HCT116 (cell line): Measurements from ENCODE around the gene FAM219A. TPM values are rescaled to one million over a fixed set of nuclear protein-coding genes. Genes with fewer than 3 reads are reported as not detected.
"Not testable (repeated sequence)": the region's sequence is repeated elsewhere in the genome, so short reads cannot be mapped to it uniquely, and the experiment has no call there.

ENCODE experiments used
- ATAC-seq: fragments of 200-7000 bp; cut with Tn5 transposase; 2 replicates; pipeline ENCODE4 v1.9.1; 2020; ENCODE audit warnings: mild to moderate bottlenecking, moderate library complexity
- BruUV-seq: library from RNA; stranded (reverse); fragments of 400-500 nt; replicated peaks from 2 replicates; lab custom pipeline; 2021; lab: Mats Ljungman, UMichigan
- CTCF ChIA-PET: fragments of 300-600 bp; sonication (Branson Sonifier 250); formaldehyde crosslinking; loops from one replicate; lab custom pipeline; 2021; ENCODE audit warnings: antibody characterized with exemption; lab: Charles Lee
- POLR2A ChIA-PET: fragments of 300-600, 350-600 bp; sonication (Branson Sonifier 250); formaldehyde crosslinking; loops from one replicate; lab custom pipeline; 2021; ENCODE audit warnings: antibody characterized with exemption; lab: Charles Lee
- RAD21 ChIA-PET, 2 experiments: fragments of 300-600 bp; sonication (Branson Sonifier 250); formaldehyde crosslinking; loops; one replicate each; lab custom pipeline; 2023; ENCODE audit warnings: low total read pairs in 2 of 2; ENCODE audit not compliant: uncharacterized antibody in 2 of 2, unreplicated experiment in 2 of 2, low non-redundant PET in 1 of 2; lab: Charles Lee
- DNase-seq: peaks from one replicate; pipeline ENCODE4 v3.0.0-alpha.2; 2010; ENCODE audit warnings: low read depth, low spot score
- H2AFZ ChIP-seq: fragments of 200-600 bp; shearing (Covaris generic), sonication (generic); 2 replicates; pipeline ENCODE4 v1.6.1; 2017; ENCODE audit warnings: low read depth, mixed run types, mixed read lengths, antibody characterized with exemption, low read length; ENCODE audit not compliant: poor library complexity, severe bottlenecking
- H3K27ac ChIP-seq: 2 replicates; pipeline ENCODE4 v1.5.1; 2012; ENCODE audit warnings: low read depth, low read length
- H3K27me3 ChIP-seq: fragments of 200-600 bp; sonication (generic); 2 replicates; pipeline ENCODE4 v1.6.1; 2016; ENCODE audit warnings: mixed run types, low read length, mixed read lengths; ENCODE audit not compliant: insufficient read depth
- H3K36me3 ChIP-seq, 2 experiments: fragments of 200-500 bp in 1 of 2; fragments of 200-600 bp in 1 of 2; sonication (Bioruptor generic) in 1 of 2; sonication (generic) in 1 of 2; 2 replicates each; pipeline versions ENCODE4 v1.5.1 to v1.6.1; 2014 to 2016; ENCODE audit warnings: low read length in 2 of 2, inconsistent platforms in 1 of 2, mixed read lengths in 1 of 2, mixed run types in 1 of 2; ENCODE audit not compliant: insufficient read depth in 2 of 2, control insufficient read depth in 1 of 2
- H3K4me1 ChIP-seq, 2 experiments: fragments of 200-600 bp in 1 of 2; sonication (generic) in 1 of 2; 2 replicates each; pipeline versions ENCODE4 v1.5.1 to v1.6.1; 2012 to 2017; ENCODE audit warnings: low read length in 2 of 2, inconsistent platforms in 1 of 2, mild to moderate bottlenecking in 1 of 2, mixed read lengths in 1 of 2, mixed run types in 1 of 2, moderate library complexity in 1 of 2; ENCODE audit not compliant: insufficient read depth in 2 of 2, control insufficient read depth in 1 of 2
- H3K4me2 ChIP-seq: fragments of 200-600 bp; sonication (generic); 2 replicates; pipeline ENCODE4 v1.6.1; 2017; ENCODE audit warnings: mixed run types, low read length, mixed read lengths
- H3K4me3 ChIP-seq, 2 experiments: fragments of 200-600 bp in 1 of 2; sonication (generic) in 1 of 2; replicated peaks in 1 of 2; 2 replicates each; pipeline ENCODE4 v1.5.1; 2011 to 2016; ENCODE audit warnings: low read length in 2 of 2, control low read depth in 1 of 2, low read depth in 1 of 2, mild to moderate bottlenecking in 1 of 2, mixed read lengths in 1 of 2, mixed run types in 1 of 2
- H3K79me2 ChIP-seq: fragments of 200-600 bp; sonication (generic); 2 replicates; pipeline ENCODE4 v1.6.1; 2017; ENCODE audit warnings: mild to moderate bottlenecking, mixed run types, low read length, moderate library complexity, mixed read lengths; ENCODE audit not compliant: insufficient read depth
- H3K9ac ChIP-seq: fragments of 200-600 bp; sonication (generic); 2 replicates; pipeline ENCODE4 v1.6.1; 2016; ENCODE audit warnings: low read length, mixed read lengths
- H3K9me2 ChIP-seq: fragments of 200-600 bp; sonication (generic), shearing (Covaris generic); 2 replicates; pipeline ENCODE4 v1.6.1; 2017; ENCODE audit warnings: mixed run types, mild to moderate bottlenecking, moderate library complexity; ENCODE audit not compliant: insufficient read depth
- H3K9me3 ChIP-seq, 2 experiments: fragments of 200-500 bp in 1 of 2; fragments of 200-600 bp in 1 of 2; sonication (Bioruptor generic) in 1 of 2; sonication (generic) in 1 of 2; 2 replicates each; pipeline ENCODE4 v1.6.1; 2014 to 2017; ENCODE audit warnings: low read length in 2 of 2, mixed read lengths in 2 of 2, inconsistent platforms in 1 of 2, low read depth in 1 of 2, mild to moderate bottlenecking in 1 of 2, mixed run types in 1 of 2, moderate library complexity in 1 of 2; ENCODE audit not compliant: control insufficient read depth in 1 of 2, insufficient read depth in 1 of 2
- H4K20me1 ChIP-seq: fragments of 200-600 bp; sonication (generic), shearing (Covaris generic); 2 replicates; pipeline ENCODE4 v1.6.1; 2017; ENCODE audit warnings: mixed run types, mild to moderate bottlenecking, moderate library complexity; ENCODE audit not compliant: insufficient read depth
- CBX3 ChIP-seq: IDR thresholded peaks from 2 replicates; pipeline ENCODE4 v1.6.1; 2012; ENCODE audit warnings: low read depth
- CEBPB ChIP-seq: IDR thresholded peaks from 2 replicates; pipeline ENCODE4 v1.6.1; 2012; ENCODE audit warnings: low read depth
- EZH2phosphoT487 ChIP-seq: fragments of 200-600 bp; IDR thresholded peaks from 2 replicates; pipeline ENCODE4 v1.6.1; 2018; ENCODE audit warnings: antibody characterized with exemption, borderline replicate concordance
- FOSL1 ChIP-seq: IDR thresholded peaks from 2 replicates; pipeline ENCODE4 v1.6.1; 2012; ENCODE audit warnings: low read depth
- POLR2A ChIP-seq: IDR thresholded peaks from 2 replicates; pipeline ENCODE4 v1.7.0; 2011; ENCODE audit warnings: borderline replicate concordance; ENCODE audit not compliant: insufficient read depth, insufficient read length; ENCODE audit errors: extremely low read depth
- ZFX ChIP-seq: fragments of 450-650 bp; IDR thresholded peaks from 2 replicates; pipeline ENCODE4 v1.6.1; 2017
- intact Hi-C: fragments of 100-400 bp; cut with micrococcal nuclease; formaldehyde crosslinking; loops from 2 replicates; pipeline ENCODE4 v1.10.0; 2022
- total RNA-seq: library from RNA; stranded (reverse); gene quantifications from one replicate; pipeline ENCODE4 v1.2.1, GENCODE V29; 2021; ENCODE audit not compliant: unreplicated experiment
- TF ChIP-seq, protein P1 (sequence below): IDR thresholded peaks from 2 replicates; pipeline ENCODE4 v1.6.1; 2011; ENCODE audit warnings: mild to moderate bottlenecking, low read length, moderate library complexity; ENCODE audit not compliant: insufficient replicate concordance; ENCODE audit errors: extremely low read depth
- TF ChIP-seq, protein P2 (sequence below): IDR thresholded peaks from 2 replicates; pipeline ENCODE4 v1.6.1; 2012

FAM219A gene
- total RNA-seq, 1 experiment from 2014 or later: 13.4 TPM

DNA sequence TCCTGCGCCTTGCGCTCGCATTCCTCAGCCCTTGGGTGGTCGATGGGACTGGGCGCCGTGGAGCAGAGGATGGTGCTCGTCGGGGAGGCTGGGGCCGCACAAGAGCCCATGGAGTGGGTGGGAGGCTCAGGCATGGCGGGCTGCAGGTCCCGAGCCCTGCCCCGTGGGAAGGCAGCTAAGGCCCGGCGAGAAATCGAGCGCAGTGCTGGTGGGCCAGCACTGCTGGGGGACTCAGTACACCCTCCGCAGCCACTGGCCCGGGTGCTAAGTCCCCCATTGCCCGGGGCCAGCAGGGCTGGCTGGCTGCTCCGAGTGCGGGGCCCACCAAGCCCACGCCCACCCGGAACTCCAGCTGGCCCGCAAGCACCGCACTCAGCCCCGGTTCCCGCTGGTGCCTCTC is 24.4 kb upstream of the FAM219A start:
- H3K9me2 ChIP-seq, POLR2A ChIA-PET, H3K4me3 ChIP-seq, CTCF ChIA-PET, RAD21 ChIA-PET, H3K4me1 ChIP-seq, H3K9ac ChIP-seq, BruUV-seq, H4K20me1 ChIP-seq, DNase-seq, H3K27me3 ChIP-seq, intact Hi-C loops, H3K36me3 ChIP-seq, H2AFZ ChIP-seq, H3K4me2 ChIP-seq, H3K9me3 ChIP-seq, H3K27ac ChIP-seq, ATAC-seq, H3K79me2 ChIP-seq: not testable (repeated sequence)

DNA sequence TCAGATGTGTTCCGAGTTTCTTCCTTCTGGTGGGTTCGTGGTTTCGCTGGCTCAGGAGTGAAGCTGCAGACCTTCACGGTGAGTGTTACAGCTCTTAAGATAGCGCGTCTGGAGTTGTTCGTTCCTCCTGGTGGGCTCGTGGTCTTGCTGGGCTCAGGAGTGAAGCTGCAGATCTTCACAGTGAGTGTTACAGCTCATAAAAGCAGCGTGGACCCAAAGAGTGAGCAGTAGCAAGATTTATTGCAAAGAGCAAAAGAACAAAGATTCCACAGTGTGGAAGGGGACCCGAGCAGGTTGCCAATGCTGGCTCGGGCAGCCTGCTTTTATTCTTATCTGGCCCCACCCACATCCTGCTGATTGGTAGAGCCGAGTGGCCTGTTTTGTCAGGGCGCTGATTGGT is 23.2 kb upstream of the FAM219A start:
- H4K20me1 ChIP-seq, CTCF ChIA-PET, POLR2A ChIA-PET, intact Hi-C loops, H3K9ac ChIP-seq, H3K79me2 ChIP-seq, H3K9me2 ChIP-seq, H2AFZ ChIP-seq, H3K36me3 ChIP-seq, BruUV-seq, H3K4me2 ChIP-seq, H3K4me1 ChIP-seq, H3K9me3 ChIP-seq, DNase-seq, H3K27ac ChIP-seq, H3K27me3 ChIP-seq, H3K4me3 ChIP-seq, RAD21 ChIA-PET, ATAC-seq: not testable (repeated sequence)

DNA sequence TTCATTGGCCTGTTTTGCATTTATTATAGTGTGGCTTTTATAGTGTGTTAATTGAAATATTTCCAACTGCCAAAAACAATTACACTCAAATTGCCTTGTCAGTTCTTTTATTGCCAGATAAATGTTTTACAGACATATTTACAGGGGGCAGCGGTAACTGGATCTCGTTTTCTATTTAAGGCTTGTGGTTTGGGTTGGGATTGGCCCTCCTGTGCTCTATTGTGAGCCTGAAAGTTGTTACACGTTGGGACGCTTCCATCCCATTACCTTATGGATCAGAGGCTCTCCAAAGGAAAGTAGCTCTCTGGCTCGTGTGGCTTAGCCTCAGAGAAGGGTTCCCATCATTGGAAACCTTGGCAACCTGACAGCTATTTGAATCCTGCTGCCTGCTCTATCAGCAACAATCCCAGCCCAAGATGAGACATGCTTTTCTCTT is 21.1 kb upstream of the FAM219A start:
- DNase-seq (no peak), ATAC-seq (no peak)
- Histone ChIP-seq H4K20me1 (no peaks in the 10 kb centered on the region), H2AFZ (no peak overlapping the region), H3K9ac (no peak overlapping the region), H3K4me1 (no peaks in the 10 kb centered on the region; a peak in 1 of 4 replicates), H3K27ac (no peak overlapping the region), H3K27me3 (no peaks in the 10 kb centered on the region; the same call in 1 of the 2 replicates), H3K4me2 (no peak overlapping the region), H3K4me3 (no peak overlapping the region), H3K9me2 (no peaks in the 10 kb centered on the region), H3K79me2 (no peaks in the 10 kb centered on the region), H3K9me3 (no peaks in the 10 kb centered on the region), H3K36me3 (no peaks in the 10 kb centered on the region)
- intact Hi-C loops: no loop called here
- POLR2A ChIA-PET: no interaction called here
- CTCF ChIA-PET: no interaction called here
- RAD21 ChIA-PET: no interaction called here
- no TSS peak for BruUV-seq
- TF ChIP-seq, protein P1, sequence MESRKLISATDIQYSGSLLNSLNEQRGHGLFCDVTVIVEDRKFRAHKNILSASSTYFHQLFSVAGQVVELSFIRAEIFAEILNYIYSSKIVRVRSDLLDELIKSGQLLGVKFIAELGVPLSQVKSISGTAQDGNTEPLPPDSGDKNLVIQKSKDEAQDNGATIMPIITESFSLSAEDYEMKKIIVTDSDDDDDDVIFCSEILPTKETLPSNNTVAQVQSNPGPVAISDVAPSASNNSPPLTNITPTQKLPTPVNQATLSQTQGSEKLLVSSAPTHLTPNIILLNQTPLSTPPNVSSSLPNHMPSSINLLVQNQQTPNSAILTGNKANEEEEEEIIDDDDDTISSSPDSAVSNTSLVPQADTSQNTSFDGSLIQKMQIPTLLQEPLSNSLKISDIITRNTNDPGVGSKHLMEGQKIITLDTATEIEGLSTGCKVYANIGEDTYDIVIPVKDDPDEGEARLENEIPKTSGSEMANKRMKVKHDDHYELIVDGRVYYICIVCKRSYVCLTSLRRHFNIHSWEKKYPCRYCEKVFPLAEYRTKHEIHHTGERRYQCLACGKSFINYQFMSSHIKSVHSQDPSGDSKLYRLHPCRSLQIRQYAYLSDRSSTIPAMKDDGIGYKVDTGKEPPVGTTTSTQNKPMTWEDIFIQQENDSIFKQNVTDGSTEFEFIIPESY: no peak
- TF ChIP-seq POLR2A (no peak), CEBPB (no peak), FOSL1 (no peak), EZH2phosphoT487 (no peak), ZFX (no peak), CBX3 (no peak)
- TF ChIP-seq, protein P2, sequence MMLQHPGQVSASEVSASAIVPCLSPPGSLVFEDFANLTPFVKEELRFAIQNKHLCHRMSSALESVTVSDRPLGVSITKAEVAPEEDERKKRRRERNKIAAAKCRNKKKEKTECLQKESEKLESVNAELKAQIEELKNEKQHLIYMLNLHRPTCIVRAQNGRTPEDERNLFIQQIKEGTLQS: no peak
